HG02571 (cell line): Measurements from ENCODE around the gene CLINT1.

Experiments
- ATAC-seq: cut with Tn5 transposase; IDR thresholded peaks from one replicate; pipeline ENCODE4 v1.9.1; 2021; ENCODE audit warnings: mild to moderate bottlenecking, moderate library complexity; ENCODE audit not compliant: unreplicated experiment

The CLINT1 gene

GRCh38 chr5:157821822-157822622 is 36.9 kb downstream of the CLINT1 start:
- no peak for ATAC-seq

- no peak for ATAC-seq
Observed at GRCh38 chr5:157821405-157821804, 37.5 kb downstream of the CLINT1 start.

- ATAC-seq, result no peak
Observed at GRCh38 chr5:157820593-157821252, 38.2 kb downstream of the CLINT1 start.

GRCh38 chr5:157819502-157820115 is 39.3 kb downstream of the CLINT1 start:
- ATAC-seq, result no peak

- ATAC-seq, result no peak
Observed at GRCh38 chr5:157818368-157818767, 40.6 kb downstream of the CLINT1 start.

GRCh38 chr5:157817928-157818327 is 41.0 kb downstream of the CLINT1 start:
- ATAC-seq, result no peak

GRCh38 chr5:157817387-157817702 is 41.6 kb downstream of the CLINT1 start:
- no peak for ATAC-seq

- no peak for ATAC-seq
Observed at GRCh38 chr5:157816682-157817386, 42.1 kb downstream of the CLINT1 start.

- ATAC-seq, result no peak
Observed at GRCh38 chr5:157812086-157812485, 46.9 kb downstream of the CLINT1 start.

- no peak for ATAC-seq
Observed at GRCh38 chr5:157808043-157808442, 50.9 kb downstream of the CLINT1 start.

GRCh38 chr5:157802736-157803135 is 56.2 kb downstream of the CLINT1 start:
- ATAC-seq, result no peak

GRCh38 chr5:157800137-157800536 is 58.8 kb downstream of the CLINT1 start:
- no peak for ATAC-seq

GRCh38 chr5:157799578-157799977 is 59.4 kb downstream of the CLINT1 start:
- no peak for ATAC-seq

- ATAC-seq, result no peak
Observed at GRCh38 chr5:157793301-157793700, 65.6 kb downstream of the CLINT1 start.

- no peak for ATAC-seq
Observed at GRCh38 chr5:157785801-157786200, 73.1 kb downstream of the CLINT1 start.

- no peak for ATAC-seq
Observed at GRCh38 chr5:157779221-157779620, 79.7 kb downstream of the CLINT1 start.

GRCh38 chr5:157778121-157778805 is 80.7 kb downstream of the CLINT1 start:
- ATAC-seq, result no peak

GRCh38 chr5:157772127-157772526 is 86.8 kb downstream of the CLINT1 start:
- no peak for ATAC-seq

GRCh38 chr5:157770665-157771064 is 88.3 kb downstream of the CLINT1 start:
- no peak for ATAC-seq

- no peak for ATAC-seq
Observed at GRCh38 chr5:157767689-157768088, 91.3 kb downstream of the CLINT1 start.

- no peak for ATAC-seq
Observed at GRCh38 chr5:157766902-157767301, 92.0 kb downstream of the CLINT1 start.
